NK-92 (cell line): ENCODE measurements around the gene METTL14.
"Not testable (repeated sequence)": the region's sequence is repeated elsewhere in the genome, so short reads cannot be mapped to it uniquely, and the experiment has no call there.

Experiments used
- DNase-seq: peaks from one replicate; lab custom pipeline; 2025; ENCODE audit not compliant: unreplicated experiment; lab: John Stamatoyannopoulos, UW

Gene METTL14

DNA sequence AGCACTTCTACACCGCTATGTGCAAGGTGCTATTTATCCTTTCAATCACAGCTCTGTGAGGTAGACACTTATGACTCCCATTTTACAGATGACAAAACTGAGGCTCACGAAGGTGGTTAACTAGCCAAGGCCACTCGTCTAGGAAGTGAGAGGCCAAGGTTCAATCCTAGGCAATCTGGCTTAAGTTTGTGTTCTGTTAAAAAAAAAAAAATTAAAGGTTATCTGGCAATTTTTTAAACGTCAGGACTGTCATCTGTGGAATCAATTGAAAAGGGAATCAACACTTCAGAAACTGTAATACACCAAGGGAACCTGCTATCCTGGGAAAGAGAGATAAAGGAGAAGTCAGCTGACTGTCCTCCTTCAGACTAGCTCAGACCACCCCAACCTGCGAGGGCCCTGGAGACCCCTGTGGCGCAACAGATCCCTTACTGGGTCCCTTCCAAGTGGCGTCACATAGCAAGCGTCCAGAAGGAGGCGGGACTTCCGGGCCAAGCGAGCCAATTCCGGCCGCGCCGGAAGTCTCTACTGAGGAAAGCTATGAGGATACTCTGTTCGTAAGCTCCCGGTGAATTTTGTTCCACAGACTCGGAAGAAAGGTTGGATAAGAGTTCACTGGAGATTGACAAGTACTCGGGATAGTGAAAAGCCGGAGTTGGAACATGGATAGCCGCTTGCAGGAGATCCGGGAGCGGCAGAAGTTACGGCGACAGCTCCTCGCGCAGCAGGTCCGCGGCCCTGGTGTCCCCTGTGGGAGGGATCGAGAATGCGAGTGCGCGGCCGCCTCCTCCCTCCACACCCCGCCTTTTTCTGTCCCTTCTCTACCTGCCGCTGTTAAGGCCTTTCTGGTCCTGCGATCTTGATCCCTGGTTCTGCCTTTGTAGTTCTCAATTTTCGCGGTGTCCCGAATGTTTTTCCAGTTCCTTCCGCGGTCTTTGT, at the start of gene METTL14:
Gene METTL14, plus strand, starts transcription at position 520 of the 939 bp plus-strand sequence. Its CDS starts 143 bp downstream, at position 663.
- DNase-seq: no peak

DNA sequence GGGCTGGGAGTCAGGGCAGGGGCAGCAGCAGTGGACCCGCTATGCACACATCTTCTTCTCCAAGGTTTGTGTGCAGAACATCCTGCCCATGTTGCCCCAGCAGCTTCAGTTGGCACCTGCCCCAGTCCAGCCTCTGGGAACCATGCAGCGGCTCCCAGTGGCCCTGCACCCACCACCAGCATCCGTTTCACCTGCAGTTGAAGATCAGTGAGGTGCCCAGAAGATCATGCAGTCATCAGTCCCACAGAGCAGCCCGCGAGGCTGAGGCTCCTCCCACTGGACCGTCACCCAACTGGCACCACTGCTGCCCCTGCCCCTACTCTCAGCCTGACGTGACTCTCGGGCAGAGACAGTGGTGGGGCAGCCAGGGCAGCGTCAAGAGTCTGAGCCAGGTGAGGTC, 49.1 kb upstream of the METTL14 start:
- DNase-seq: not testable (repeated sequence)

DNA sequence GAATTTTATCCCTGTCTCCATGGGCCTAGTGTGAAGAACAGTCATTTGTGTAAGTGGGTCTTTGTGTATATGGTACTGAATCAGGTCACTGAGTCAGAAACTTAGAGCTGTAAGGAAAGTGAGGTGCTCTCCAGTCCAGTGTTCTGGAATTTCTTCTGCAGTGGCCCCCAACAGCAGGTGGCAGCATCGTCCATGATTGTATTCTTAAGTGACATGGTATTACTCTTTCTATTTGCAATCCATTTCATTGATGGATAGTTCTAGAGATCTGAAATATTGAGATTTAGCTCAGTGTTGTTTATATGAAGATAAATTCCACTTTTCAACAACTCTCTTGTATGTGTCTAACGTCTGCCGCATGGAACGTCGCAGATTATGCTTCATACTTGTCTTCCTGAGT, 20.5 kb upstream of the METTL14 start:
- not testable (repeated sequence) for DNase-seq

DNA sequence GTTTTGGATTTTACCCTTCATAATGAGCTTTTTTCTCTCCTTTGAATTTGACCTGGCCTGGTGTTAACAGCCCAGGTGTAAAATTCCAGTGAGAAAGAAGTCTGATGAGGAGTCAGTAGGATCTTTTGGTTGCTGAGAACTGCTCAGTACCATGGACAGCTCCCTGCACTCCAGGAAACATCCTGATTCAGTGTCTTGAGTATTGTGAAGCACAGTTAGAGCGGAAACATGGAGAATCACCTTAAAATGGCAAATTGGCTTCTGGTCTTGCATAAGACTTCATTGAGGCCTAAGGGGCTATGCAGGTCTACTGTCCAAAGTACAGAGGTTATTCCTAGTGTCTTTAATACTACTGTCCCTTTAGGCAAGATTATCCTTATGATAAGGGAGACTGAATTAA, 16.0 kb upstream of the METTL14 start:
- DNase-seq: not testable (repeated sequence)

DNA sequence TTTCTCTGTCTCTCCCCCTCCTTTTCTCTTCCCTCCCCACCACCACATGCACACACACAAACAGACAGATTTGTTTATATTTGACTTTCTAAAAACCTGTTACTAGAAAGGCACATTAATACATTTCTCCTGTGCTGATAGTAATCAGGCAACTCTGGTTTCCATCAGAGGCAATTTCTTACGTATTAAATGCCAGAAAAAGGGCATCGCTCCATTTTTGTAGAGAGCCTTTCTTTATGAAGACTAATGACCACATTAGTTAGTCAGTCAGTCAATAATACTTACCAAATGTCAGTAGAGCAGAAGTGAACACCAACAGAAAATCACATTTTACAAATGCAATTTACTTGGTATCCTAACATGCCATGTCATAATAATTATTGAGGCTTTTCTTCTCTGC, 14.2 kb upstream of the METTL14 start:
- not testable (repeated sequence) for DNase-seq

- DNase-seq: no peak
Measured at GRCh38 chr4:118676128-118676527, 9.1 kb upstream of the METTL14 start.

DNA sequence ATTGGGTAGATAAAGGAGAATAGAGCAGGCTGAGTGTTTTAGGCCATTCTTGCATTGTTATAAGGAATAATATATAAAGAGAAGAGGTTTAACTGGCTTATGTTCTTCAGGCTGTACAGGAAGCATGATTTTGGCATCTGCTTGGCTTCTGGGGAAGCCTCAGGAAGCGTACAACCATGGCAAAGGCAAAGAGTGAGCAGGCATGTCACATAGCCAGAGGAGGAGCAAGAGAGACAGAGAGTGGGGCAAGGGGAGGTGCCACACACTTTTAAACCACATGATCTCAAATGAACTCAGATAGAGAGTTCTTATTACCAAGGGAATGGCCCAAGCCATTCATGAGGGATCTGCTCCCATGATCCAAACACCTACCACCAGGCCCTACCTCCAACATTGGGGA, 4.4 kb upstream of the METTL14 start:
- no peak for DNase-seq

DNA sequence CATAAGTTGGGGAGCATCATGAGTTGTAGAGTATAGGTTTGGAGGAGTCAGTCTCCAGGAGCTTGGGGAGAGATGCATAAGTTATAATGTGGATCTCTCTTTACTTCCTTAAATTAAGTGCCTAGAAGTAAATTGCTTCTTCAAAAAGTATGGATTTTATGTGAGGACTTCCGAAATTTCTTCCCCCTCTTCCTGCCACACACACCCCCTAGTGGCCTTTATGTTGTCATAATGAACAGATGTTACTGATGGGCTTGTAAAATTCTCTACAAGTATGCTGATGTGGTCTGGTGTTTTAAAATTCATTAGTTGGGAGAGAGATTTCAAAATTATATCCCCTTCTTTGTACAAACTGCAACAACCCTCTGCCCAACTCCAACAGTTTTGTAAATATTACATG, 2.3 kb upstream of the METTL14 start:
- DNase-seq: no peak

DNA sequence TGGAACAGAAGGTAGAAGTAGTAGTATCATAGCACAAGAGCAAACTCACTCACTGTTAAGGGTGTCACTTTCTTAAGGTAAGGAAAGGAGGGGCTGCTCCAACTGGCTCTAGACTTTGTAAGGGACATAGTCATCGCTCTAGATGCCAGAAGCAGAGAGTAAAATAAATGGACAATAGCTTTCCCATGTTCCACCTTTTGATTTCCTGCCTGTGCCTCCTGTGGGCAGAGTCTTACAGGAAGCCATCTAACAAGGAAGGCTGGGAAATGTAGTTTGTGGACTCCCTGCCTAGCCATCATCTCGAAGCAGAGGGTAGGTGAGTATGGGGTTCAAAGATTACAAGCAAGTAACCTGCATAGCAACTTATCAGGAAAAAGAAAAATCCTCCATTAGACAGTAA, 1.7 kb upstream of the METTL14 start:
- DNase-seq: no peak

- DNase-seq: no peak
Measured at GRCh38 chr4:118703118-118703517, 17.9 kb downstream of the METTL14 start.

DNA sequence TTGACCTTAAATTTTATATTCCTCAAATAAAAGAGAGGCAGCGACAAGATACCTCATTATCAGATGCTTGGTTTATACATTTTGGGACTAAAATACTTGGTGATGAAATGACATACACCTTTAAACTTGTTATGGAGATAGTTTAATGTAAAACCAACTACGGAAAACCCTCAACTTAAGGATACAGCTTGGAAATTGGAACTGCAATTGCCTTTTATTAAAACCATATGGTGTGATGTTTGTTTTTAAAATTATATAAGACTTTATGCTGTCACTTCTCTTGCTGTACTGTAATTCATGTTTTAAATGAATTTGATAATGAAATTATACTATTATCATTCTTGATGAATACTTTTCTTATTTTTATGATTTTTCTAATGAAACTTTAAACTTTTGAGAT, 25.9 kb downstream of the METTL14 start:
- no peak for DNase-seq

GRCh38 chr4:118712872-118713271, 27.7 kb downstream of the METTL14 start:
- DNase-seq: no peak

DNA sequence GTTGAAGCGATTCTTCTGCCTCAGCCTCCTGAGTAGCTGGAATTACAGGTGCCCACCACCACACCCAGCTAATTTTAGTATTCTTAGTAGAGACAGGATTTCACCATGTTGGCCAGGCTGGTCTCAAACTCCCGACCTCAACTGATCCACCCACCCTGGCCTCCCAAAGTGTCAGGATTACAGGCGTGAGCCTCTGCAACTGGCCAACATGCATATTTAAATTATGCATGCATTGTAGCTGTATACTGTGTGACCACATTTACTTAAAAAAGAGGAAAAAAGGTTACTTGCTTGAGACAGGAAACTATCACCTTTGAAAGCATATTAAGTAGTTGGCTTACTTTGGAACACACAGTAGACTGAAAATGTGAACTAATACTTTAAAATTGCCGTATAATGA, 29.5 kb downstream of the METTL14 start:
- DNase-seq: no peak

- DNase-seq: no peak
Measured at GRCh38 chr4:118716304-118716703, 31.1 kb downstream of the METTL14 start.

GRCh38 chr4:118718511-118719170, 33.4 kb downstream of the METTL14 start:
- DNase-seq: no peak

DNA sequence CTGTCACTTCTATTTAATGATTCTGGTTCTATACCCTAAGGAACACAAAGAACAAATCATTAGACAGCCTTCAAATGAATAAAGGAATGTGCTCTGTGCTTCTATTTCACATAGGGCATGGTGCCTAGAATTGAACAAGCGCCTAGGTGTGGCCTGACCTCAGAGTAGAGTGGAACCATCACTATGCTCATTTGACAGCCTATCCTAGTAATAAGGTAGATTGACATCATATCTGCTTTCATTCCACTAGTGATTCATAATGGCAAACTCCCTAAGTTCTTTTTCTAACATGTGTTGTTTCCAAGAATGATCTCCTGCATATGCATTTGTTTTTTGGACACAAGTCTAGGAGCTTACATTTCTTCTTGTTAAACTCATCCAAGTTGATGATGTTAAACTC, 36.6 kb downstream of the METTL14 start:
- DNase-seq: no peak

DNA sequence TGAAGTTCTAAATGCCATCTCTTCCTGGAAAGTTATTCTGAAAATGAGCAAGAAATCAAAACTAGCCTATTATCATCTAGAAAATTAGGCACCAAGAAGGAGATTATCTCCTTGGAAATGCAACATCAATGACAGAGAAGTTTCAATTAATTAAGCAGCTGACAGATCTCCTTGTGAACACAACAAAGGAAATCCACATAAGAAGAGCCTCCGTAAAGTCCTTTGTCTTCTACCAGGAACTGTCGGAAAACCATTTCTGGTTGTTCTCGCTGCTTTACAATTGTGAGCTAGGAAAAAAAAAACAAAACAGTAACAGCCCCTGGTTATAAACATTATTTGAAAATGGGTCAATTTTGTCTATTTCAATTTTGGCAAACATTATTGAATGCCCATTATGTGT, 38.2 kb downstream of the METTL14 start:
- no peak for DNase-seq

- DNase-seq: no peak
Measured at GRCh38 chr4:118727360-118727759, 42.2 kb downstream of the METTL14 start.

DNA sequence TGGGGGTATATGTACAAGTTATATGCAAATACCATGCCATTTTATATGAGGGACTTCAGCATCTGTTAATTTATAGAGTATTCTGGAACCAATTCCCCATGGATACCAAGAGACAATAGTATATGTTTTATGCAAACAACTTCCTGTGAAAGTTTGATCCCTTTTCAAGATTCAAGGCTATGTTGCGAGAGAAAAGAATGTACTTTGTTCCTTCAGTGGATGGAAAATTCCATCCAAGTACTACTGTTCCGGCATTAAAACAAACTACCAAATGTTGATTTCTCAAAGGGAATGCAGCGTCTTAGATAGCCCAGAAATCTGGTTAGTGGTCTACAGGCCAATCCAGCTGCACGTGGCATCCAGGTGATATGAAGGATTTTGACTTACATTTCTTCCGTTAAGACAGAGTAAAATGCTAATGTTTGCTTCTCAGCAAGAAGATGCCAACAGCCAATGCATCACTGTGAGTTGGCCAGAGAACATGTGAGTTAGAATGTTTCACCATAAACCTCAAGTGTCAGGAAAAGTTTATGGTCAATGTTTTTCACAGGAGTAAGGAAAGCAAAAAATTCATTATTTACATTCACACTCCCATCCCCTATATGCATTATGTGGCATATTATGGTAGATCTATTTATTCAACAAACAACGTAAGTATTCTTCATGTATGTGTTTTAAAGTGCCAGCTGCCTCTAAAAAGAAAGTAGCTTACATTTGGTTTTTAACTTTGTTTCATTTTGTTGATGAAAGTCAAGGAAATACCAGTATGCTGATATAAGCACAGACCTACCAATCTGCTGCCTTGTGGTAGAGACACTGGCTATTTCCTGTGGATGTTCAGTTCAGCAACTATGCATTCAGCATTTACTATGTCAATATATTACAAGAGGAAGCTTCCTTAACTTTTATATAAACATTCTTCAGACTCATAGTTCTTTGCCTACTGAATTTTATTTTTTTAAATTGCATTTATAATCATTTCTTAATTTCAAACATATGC, 44.4 kb downstream of the METTL14 start:
- DNase-seq: no peak

- DNase-seq: no peak
Measured at GRCh38 chr4:118730683-118731082, 45.5 kb downstream of the METTL14 start.
